ENCODE results near the gene APMAP.

The APMAP gene

GRCh38 chr20:24992487-24993205 lies at the start of gene APMAP:
APMAP (minus strand) TSS chr20:24992751; CDS start chr20:24992688, 63 bp downstream.
- Histone ChIP-seq H3K36me3 (ENCODE audit: control insufficient read depth in 2 of 2, insufficient read depth in 1 of 2, low read length in 2 of 2) (peaks cover 0 to 9% of the 10 kb centered on the region in 2 experiments; a peak in 1 of 3 replicates), H3K27ac (ENCODE audit: extremely low read depth, low read depth, low read length) (peak within 1 kb of the TSS; percentile 62; the same call in 1 of the 2 replicates), H3K4me3 (ENCODE audit: low read depth, low read length) (peak within 1 kb of the TSS; percentile 92), H3K9me3 (ENCODE audit: control insufficient read depth, insufficient read depth, low read depth, low read length) (no peaks in the 10 kb centered on the region), H3K4me1 (ENCODE audit: control insufficient read depth, insufficient read depth, low read length) (no peaks in the 10 kb centered on the region; the same call in none of the 2 replicates)
- ChIA-PET POLR2A (interaction anchor here (0.7 to 1.1 kb wide), 2 partner anchors 414 to 641 kb away, joined by 3 to 4 read pairs; partner anchors contain the start of gene GINS1), CTCF (interaction anchor here (0.7 to 4.3 kb wide), 5 partner anchors 71 to 1225 kb away, joined by 3 to 70 read pairs (median 4); no protein-coding TSS in a partner anchor)
- TF ChIP-seq SP3 (tag by site-specific recombination; IDR thresholded peaks at IDR 0.05) (peak; percentile 85), ZBTB48 (tag by site-specific recombination; IDR thresholded peaks at IDR 0.05) (peak; percentile 88), PRDM6 (tag by site-specific recombination; IDR thresholded peaks at IDR 0.05) (no peak), GLIS1 (tag by site-specific recombination; IDR thresholded peaks at IDR 0.05) (peak; percentile 93), ZNF560 (tag by site-specific recombination; IDR thresholded peaks at IDR 0.05; ENCODE audit: borderline replicate concordance) (no peak; the same call in 1 of the 2 replicates), ZBTB26 (tag by site-specific recombination; optimal IDR thresholded peaks at IDR 0.05) (peak; percentile 88), GLI2 (tag by site-specific recombination; IDR thresholded peaks at IDR 0.05; ENCODE audit: borderline replicate concordance, low read depth) (no peak), ZNF24 (tag by site-specific recombination; IDR thresholded peaks at IDR 0.05) (0 out of 2 replicates have a peak, but pooled peaks have one; percentile 23), ZNF155 (tag by site-specific recombination; IDR thresholded peaks at IDR 0.05) (no peak), ZBTB11 (tag by site-specific recombination; conservative IDR thresholded peaks at IDR 0.05; ENCODE audit: low read depth) (peak; percentile 97), KLF17 (tag by site-specific recombination; IDR thresholded peaks at IDR 0.05) (peak; percentile 72), ZNF792 (tag by site-specific recombination; IDR thresholded peaks at IDR 0.05) (no peak), ZNF629 (tag by site-specific recombination; IDR thresholded peaks at IDR 0.05) (peak; percentile 83), KLF8 (tag by site-specific recombination; IDR thresholded peaks at IDR 0.05) (peak; percentile 65), ZSCAN30 (tag by site-specific recombination; IDR thresholded peaks at IDR 0.05) (peak; percentile 66), ZNF449 (tag by site-specific recombination; IDR thresholded peaks at IDR 0.05) (peak; percentile 73), ZNF2 (tag by site-specific recombination; IDR thresholded peaks at IDR 0.05) (peak; percentile 77; the same call in 1 of the 2 replicates), ZNF426 (tag by site-specific recombination; IDR thresholded peaks at IDR 0.05) (no peak), CTCF (tag by site-specific recombination; IDR thresholded peaks at IDR 0.05) (peak; percentile 46; the same call in 1 of the 2 replicates), ZNF501 (tag by site-specific recombination; IDR thresholded peaks at IDR 0.05) (peak; percentile 10), BCL6B (tag by site-specific recombination; IDR thresholded peaks at IDR 0.05) (no peak), ZNF214 (tag by site-specific recombination; IDR thresholded peaks at IDR 0.05; ENCODE audit: borderline replicate concordance) (no peak), ZNF571 (tag by site-specific recombination; IDR thresholded peaks at IDR 0.05) (no peak), KLF10 (tag by site-specific recombination; IDR thresholded peaks at IDR 0.05) (no peak)

All from HEK293 (cell line).